Stimulated activated CD4-positive, alpha-beta T cell treated with anti-CD3 and anti-CD28 coated beads, Interleukin-1b, Interleukin-23, amount 100 ng/mL, for 48 hours (primary cell): ENCODE measurements around the gene PNMA8B.

Experiments
- DNase-seq: peaks from one replicate; pipeline ENCODE4 v3.0.0-alpha.2; 2020

PNMA8B gene

GRCh38 chr19:46486358-46486757 lies 9.3 kb downstream of the PNMA8B start:
- DNase-seq = no peak

GRCh38 chr19:46484656-46485055 lies 11.0 kb downstream of the PNMA8B start:
- no peak for DNase-seq

GRCh38 chr19:46482631-46483030 lies 13.0 kb downstream of the PNMA8B start:
- no peak for DNase-seq

GRCh38 chr19:46481947-46482346 lies 13.7 kb downstream of the PNMA8B start:
- no peak for DNase-seq

GRCh38 chr19:46481223-46481848 lies 14.3 kb downstream of the PNMA8B start:
- no peak for DNase-seq

GRCh38 chr19:46480415-46480814 lies 15.3 kb downstream of the PNMA8B start:
- no peak for DNase-seq

GRCh38 chr19:46478356-46478986 lies 17.2 kb downstream of the PNMA8B start:
- no peak for DNase-seq

GRCh38 chr19:46475986-46476385 lies 19.7 kb downstream of the PNMA8B start:
- no peak for DNase-seq

GRCh38 chr19:46474211-46474610 lies 21.5 kb downstream of the PNMA8B start:
- no peak for DNase-seq

GRCh38 chr19:46472592-46472991 lies 23.1 kb downstream of the PNMA8B start:
- DNase-seq = no peak

GRCh38 chr19:46471811-46472543 lies 23.7 kb downstream of the PNMA8B start:
- no peak for DNase-seq

- DNase-seq = no peak
Measured at GRCh38 chr19:46471116-46471733, 24.4 kb downstream of the PNMA8B start, which contains the start of gene PNMA8A. Gene PNMA8A (minus strand): TSS chr19:46471563. CDS start chr19:46471035, 528 bp downstream.

- no peak for DNase-seq
Measured at GRCh38 chr19:46470376-46470775, 25.3 kb downstream of the PNMA8B start.

- DNase-seq = no peak
Measured at GRCh38 chr19:46469541-46470185, 26.0 kb downstream of the PNMA8B start.

GRCh38 chr19:46466536-46467196 lies 29.0 kb downstream of the PNMA8B start:
- no peak for DNase-seq

- no peak for DNase-seq
Measured at GRCh38 chr19:46463516-46463915, 32.2 kb downstream of the PNMA8B start.

GRCh38 chr19:46461537-46461936 lies 34.1 kb downstream of the PNMA8B start:
- no peak for DNase-seq

GRCh38 chr19:46460981-46461380 lies 34.7 kb downstream of the PNMA8B start:
- DNase-seq = no peak

GRCh38 chr19:46460055-46460454 lies 35.6 kb downstream of the PNMA8B start:
- no peak for DNase-seq

GRCh38 chr19:46456930-46457329 lies 38.7 kb downstream of the PNMA8B start:
- DNase-seq = no peak

GRCh38 chr19:46454244-46454643 lies 41.4 kb downstream of the PNMA8B start:
- DNase-seq = no peak

- no peak for DNase-seq
Measured at GRCh38 chr19:46453661-46454060, 42.0 kb downstream of the PNMA8B start.

GRCh38 chr19:46452186-46452585 lies 43.5 kb downstream of the PNMA8B start:
- no peak for DNase-seq
